Endodermal cell (in vitro differentiated cells): Measurements from ENCODE around the gene DIP2B. TPM values are rescaled to one million over a fixed set of nuclear protein-coding genes. Genes with fewer than 3 reads are reported as not detected.

Experiments
- DNase-seq: peaks from one replicate; pipeline ENCODE4 v3.0.0-alpha.2; 2017
- H3K27ac ChIP-seq: 2 replicates; pipeline ENCODE4 v1.5.1; 2013; ENCODE audit warnings: mild to moderate bottlenecking, low read depth, low read length, moderate library complexity
- H3K27me3 ChIP-seq: 2 replicates; pipeline ENCODE4 v1.6.1; 2013; ENCODE audit warnings: mild to moderate bottlenecking, low read length, moderate library complexity; ENCODE audit not compliant: insufficient read depth, control insufficient read depth, poor library complexity, severe bottlenecking
- H3K36me3 ChIP-seq: 2 replicates; pipeline ENCODE4 v1.7.0; 2013; ENCODE audit warnings: mild to moderate bottlenecking, low read length, moderate library complexity; ENCODE audit not compliant: control insufficient read depth, insufficient read depth
- H3K4me1 ChIP-seq: one replicate; pipeline ENCODE4 v1.7.0; 2013; ENCODE audit warnings: low read length; ENCODE audit not compliant: control insufficient read depth, insufficient read depth
- H3K4me3 ChIP-seq: 2 replicates; pipeline ENCODE4 v1.5.1; 2013; ENCODE audit warnings: mild to moderate bottlenecking, low read length, moderate library complexity
- H3K9ac ChIP-seq: 2 replicates; pipeline ENCODE4 v1.6.1; 2013; ENCODE audit warnings: mild to moderate bottlenecking, low read length, moderate library complexity; ENCODE audit not compliant: poor library complexity, severe bottlenecking; ENCODE audit errors: extremely low read depth
- H3K9me3 ChIP-seq: 2 replicates; pipeline ENCODE4 v1.6.1; 2013; ENCODE audit warnings: mild to moderate bottlenecking, low read length, moderate library complexity; ENCODE audit not compliant: control insufficient read depth
- H3K27ac Mint-ChIP-seq: 2 replicates; pipeline ENCODE4 v1.8.0; 2020; ENCODE audit warnings: mixed read lengths
- H3K27me3 Mint-ChIP-seq: 2 replicates; pipeline ENCODE4 v1.8.0; 2021; ENCODE audit warnings: mild to moderate bottlenecking, mixed read lengths; ENCODE audit not compliant: insufficient read depth
- H3K36me3 Mint-ChIP-seq: 2 replicates; pipeline ENCODE4 v1.8.0; 2020; ENCODE audit warnings: low read depth, mixed read lengths
- H3K4me1 Mint-ChIP-seq: 2 replicates; pipeline ENCODE4 v1.8.0; 2020; ENCODE audit warnings: mixed read lengths
- H3K4me3 Mint-ChIP-seq: 2 replicates; pipeline ENCODE4 v1.8.0; 2020; ENCODE audit warnings: mild to moderate bottlenecking, moderate library complexity, mixed read lengths
- H3K9me3 Mint-ChIP-seq: 2 replicates; pipeline ENCODE4 v1.8.0; 2020; ENCODE audit warnings: mild to moderate bottlenecking, mixed read lengths
- WGBS, 2 experiments: methylation state at CpG; one replicate each; pipeline versions ENCODE4 v1.1.5 to v1.1.7; 2013; ENCODE audit warnings: missing lambda C conversion rate in 2 of 2, mixed read lengths in 1 of 2; ENCODE audit not compliant: insufficient coverage in 1 of 2, insufficient read length in 1 of 2; 5-methylcytosine and 5-hydroxymethylcytosine counted together
- total RNA-seq, 2 donors: library from RNA; stranded (reverse); fragmentation: NEBNext Ultra II Directional in 1 of 2; extraction: Animal tissue kit (Norgen Biotek cat#: 25700) in 1 of 2; gene quantifications; 2 replicates in 1 of 2; 3 replicates in 1 of 2; pipeline ENCODE4 v1.2.1, GENCODE V29; 2021
- TF ChIP-seq, protein P1 (sequence below): fragments of 200-600 bp; sonication (generic); conservative IDR thresholded peaks from 2 replicates; pipeline ENCODE4 v1.5.0; 2021; ENCODE audit warnings: antibody characterized with exemption, mild to moderate bottlenecking

DIP2B gene
- total RNA-seq, 2 donors from 2014 or later = 20.6 to 21.3 TPM

DNA sequence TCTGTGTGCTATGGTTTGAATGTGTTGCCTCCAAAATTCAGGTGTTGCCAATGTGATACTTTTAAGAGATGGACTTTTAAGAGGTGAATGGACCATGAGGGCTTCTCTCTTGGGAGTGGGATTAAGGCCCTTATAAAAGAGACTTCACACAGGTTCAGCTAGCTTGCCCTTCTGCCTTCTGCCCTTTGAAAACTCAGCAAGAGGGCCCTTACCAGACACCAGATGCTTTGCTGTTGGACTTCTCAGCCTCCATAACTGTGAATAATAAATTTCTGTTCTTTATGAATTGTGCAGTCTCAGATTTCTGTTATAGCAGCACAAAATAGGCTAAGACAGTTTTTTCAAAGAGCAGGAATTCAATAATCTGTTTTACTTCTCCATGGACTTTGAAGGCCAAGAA lies 86.1 kb downstream of the DIP2B start:
- no peaks in the 10 kb centered on the region for H3K9me3 Mint-ChIP-seq
- no peaks in the 10 kb centered on the region for H3K9me3 ChIP-seq

DNA sequence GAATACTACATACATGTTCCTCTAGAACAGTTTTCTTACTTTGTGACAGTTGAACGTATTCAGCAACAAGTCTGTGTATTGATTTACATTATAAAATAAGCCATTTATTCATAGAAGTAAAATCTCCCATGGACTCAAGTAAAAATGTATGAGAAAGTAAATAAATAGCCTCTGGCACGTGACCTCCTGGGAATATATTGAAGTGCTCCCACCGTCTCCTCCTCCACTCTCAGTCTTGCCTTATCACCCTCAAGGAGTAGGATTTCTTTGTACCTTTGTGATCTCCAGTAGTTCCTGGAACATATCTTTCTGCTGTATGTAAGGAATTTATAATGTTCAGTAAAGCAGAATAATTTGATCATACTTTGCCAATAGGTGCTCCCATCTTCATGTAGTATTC lies 90.9 kb downstream of the DIP2B start:
- Histone ChIP-seq H3K36me3 (no peaks in the 10 kb centered on the region), H3K27me3 (no peaks in the 10 kb centered on the region), H3K9ac (no peak overlapping the region), H3K27ac (no peak overlapping the region), H3K9me3 (no peaks in the 10 kb centered on the region), H3K4me1 (no peaks in the 10 kb centered on the region), H3K4me3 (no peak overlapping the region)
- TF ChIP-seq, protein P1, sequence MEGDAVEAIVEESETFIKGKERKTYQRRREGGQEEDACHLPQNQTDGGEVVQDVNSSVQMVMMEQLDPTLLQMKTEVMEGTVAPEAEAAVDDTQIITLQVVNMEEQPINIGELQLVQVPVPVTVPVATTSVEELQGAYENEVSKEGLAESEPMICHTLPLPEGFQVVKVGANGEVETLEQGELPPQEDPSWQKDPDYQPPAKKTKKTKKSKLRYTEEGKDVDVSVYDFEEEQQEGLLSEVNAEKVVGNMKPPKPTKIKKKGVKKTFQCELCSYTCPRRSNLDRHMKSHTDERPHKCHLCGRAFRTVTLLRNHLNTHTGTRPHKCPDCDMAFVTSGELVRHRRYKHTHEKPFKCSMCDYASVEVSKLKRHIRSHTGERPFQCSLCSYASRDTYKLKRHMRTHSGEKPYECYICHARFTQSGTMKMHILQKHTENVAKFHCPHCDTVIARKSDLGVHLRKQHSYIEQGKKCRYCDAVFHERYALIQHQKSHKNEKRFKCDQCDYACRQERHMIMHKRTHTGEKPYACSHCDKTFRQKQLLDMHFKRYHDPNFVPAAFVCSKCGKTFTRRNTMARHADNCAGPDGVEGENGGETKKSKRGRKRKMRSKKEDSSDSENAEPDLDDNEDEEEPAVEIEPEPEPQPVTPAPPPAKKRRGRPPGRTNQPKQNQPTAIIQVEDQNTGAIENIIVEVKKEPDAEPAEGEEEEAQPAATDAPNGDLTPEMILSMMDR = no peak
- Mint-ChIP-seq H3K4me3 (no peak overlapping the region), H3K27ac (no peak overlapping the region), H3K36me3 (no peaks in the 10 kb centered on the region), H3K4me1 (peaks cover 10% of the 10 kb centered on the region), H3K9me3 (no peaks in the 10 kb centered on the region), H3K27me3 (no peaks in the 10 kb centered on the region)
- no peak for DNase-seq
- WGBS, 2 experiments = 96% methylated on average over 2 of the region's 3 CpGs; no CpG with 5 or more reads in 1 of the 2 experiments

More for the DNA sequence above, 86.1 kb downstream of the DIP2B start:
- Histone ChIP-seq H3K27me3 (no peaks in the 10 kb centered on the region), H3K4me1 (no peaks in the 10 kb centered on the region), H3K4me3 (no peak overlapping the region), H3K36me3 (no peaks in the 10 kb centered on the region), H3K27ac (no peak overlapping the region), H3K9ac (no peak overlapping the region)
- H3K27me3 Mint-ChIP-seq = no peaks in the 10 kb centered on the region
- H3K4me1 Mint-ChIP-seq = peaks cover 7% of the 10 kb centered on the region
- H3K4me3 Mint-ChIP-seq = no peak overlapping the region
- DNase-seq = no peak
- H3K27ac Mint-ChIP-seq = no peak overlapping the region
- TF ChIP-seq, protein P1 = no peak
- H3K36me3 Mint-ChIP-seq = no peaks in the 10 kb centered on the region

DNA sequence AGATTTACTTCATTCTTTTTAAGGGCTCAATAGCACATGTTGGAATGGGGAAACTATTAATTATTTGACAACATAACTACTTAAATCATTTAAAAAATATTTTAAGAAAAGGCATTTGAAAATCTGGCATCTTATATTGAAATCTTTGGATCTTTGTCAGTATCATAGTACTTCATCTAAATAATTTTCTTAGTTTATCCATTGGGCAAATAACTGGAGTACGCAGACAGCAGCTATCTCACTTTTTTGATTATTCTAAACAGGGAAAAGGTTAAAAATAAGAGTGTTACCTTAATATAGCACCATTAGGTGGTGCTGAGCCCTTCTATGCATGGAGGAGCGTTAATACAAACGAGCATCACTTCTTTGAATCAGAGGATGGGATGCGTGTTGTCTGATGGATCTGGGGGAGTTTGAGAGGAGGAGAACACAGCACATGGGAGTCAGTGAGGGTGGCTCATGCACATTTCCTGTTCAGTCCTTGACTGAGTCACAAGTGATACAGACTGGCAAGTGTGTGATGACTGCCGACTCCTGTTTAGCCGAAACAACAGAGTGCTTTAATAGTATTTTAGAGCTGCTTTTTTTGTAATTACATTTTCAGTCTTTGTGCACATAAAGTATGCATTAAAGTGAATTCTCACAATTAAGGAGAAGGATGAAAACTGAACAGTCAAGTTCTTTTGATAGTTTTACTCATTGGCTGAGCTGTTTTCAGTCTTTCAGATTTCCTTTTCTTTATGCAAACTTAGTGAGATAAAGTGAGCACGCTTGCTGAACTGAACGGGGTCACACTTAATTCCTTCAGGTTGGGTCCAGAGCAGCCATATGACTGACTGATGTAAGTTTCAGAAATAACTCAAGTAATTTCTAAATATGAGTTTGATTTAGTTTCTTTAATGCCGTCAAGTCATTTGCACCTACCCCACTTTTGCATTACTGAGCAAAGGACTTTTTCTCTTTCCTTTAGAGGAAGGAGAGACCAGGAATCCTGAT lies 92.7 kb downstream of the DIP2B start:
- H3K9ac ChIP-seq = no peak overlapping the region
- Mint-ChIP-seq H3K4me1 (peaks cover 10% of the 10 kb centered on the region), H3K27ac (no peak overlapping the region), H3K36me3 (peaks cover 3% of the 10 kb centered on the region), H3K4me3 (no peak overlapping the region), H3K9me3 (no peaks in the 10 kb centered on the region), H3K27me3 (no peaks in the 10 kb centered on the region)
- no peaks in the 10 kb centered on the region for H3K4me1 ChIP-seq
- no peak for DNase-seq
- no peak overlapping the region for H3K27ac ChIP-seq
- H3K4me3 ChIP-seq = no peak overlapping the region
- H3K36me3 ChIP-seq = no peaks in the 10 kb centered on the region
- TF ChIP-seq, protein P1 = no peak
- H3K27me3 ChIP-seq = no peaks in the 10 kb centered on the region
- 84 to 90% methylated on average over 8 to 9 of the region's 9 CpGs for WGBS, 2 experiments
- no peaks in the 10 kb centered on the region for H3K9me3 ChIP-seq
